NCI-H748 (cell line): ENCODE data around the gene RBM28.

Experiments used
- DNase-seq: peaks from one replicate; lab custom pipeline; 2025; ENCODE audit not compliant: unreplicated experiment; lab: John Stamatoyannopoulos, UW

The RBM28 gene

GRCh38 chr7:128262273-128263028 lies 81.3 kb downstream of the RBM28 start:
- no peak for DNase-seq

- no peak for DNase-seq
These were observed 83.5 kb downstream of the RBM28 start for GRCh38 chr7:128260069-128260795.

- peak; percentile 25 for DNase-seq
These were observed 84.3 kb downstream of the RBM28 start for GRCh38 chr7:128259131-128260061.

GRCh38 chr7:128257458-128257857 lies 86.2 kb downstream of the RBM28 start:
- DNase-seq: no peak

GRCh38 chr7:128255271-128255670 lies 88.4 kb downstream of the RBM28 start:
- DNase-seq: no peak

- DNase-seq: no peak
These were observed 89.2 kb downstream of the RBM28 start for GRCh38 chr7:128254470-128254869.

GRCh38 chr7:128253701-128254100 lies 90.0 kb downstream of the RBM28 start:
- DNase-seq: no peak

GRCh38 chr7:128251337-128251736 lies 92.4 kb downstream of the RBM28 start:
- DNase-seq: no peak
